SK-N-SH (cell line): Measurements from ENCODE around the gene SLC35G2. TPM values are rescaled to one million over a fixed set of nuclear protein-coding genes. Genes with fewer than 3 reads are reported as not detected.
A peak's percentile ranks its signal among the peaks of the same experiment; 100 is the strongest.

Experiments
- CTCF ChIA-PET: fragments of 300-600, 350-600 bp; formaldehyde crosslinking; extraction: SDS; loops from one replicate; lab custom pipeline; 2021; lab: Yijun Ruan, JAX
- POLR2A ChIA-PET: fragments of 350-600 bp; sonication (Branson Sonifier 250); formaldehyde crosslinking; extraction: SDS; loops from one replicate; lab custom pipeline; 2020; ENCODE audit warnings: antibody characterized with exemption, inconsistent platforms; lab: Yijun Ruan, JAX
- DNase-seq: peaks from one replicate; pipeline ENCODE4 v3.0.0; 2012
- H2AFZ ChIP-seq: fragments of 200-600 bp; sonication (generic); 2 replicates; pipeline ENCODE4 v1.8.1; 2016; ENCODE audit warnings: antibody characterized with exemption, mild to moderate bottlenecking, low read depth
- H3F3A ChIP-seq: fragments of 200-600 bp; sonication (generic); replicated peaks from 2 replicates; pipeline ENCODE3; 2016; ENCODE audit warnings: antibody characterized with exemption, mild to moderate bottlenecking; ENCODE audit not compliant: insufficient read depth
- H3K27ac ChIP-seq, 2 experiments: fragments of 200-500 bp in 1 of 2; fragments of 200-600 bp in 1 of 2; sonication (Bioruptor generic) in 1 of 2; sonication (generic), shearing (Covaris generic) in 1 of 2; 2 replicates each; pipeline versions ENCODE4 v1.5.1 to v1.6.1; 2014 to 2016; ENCODE audit warnings: low read depth in 2 of 2, inconsistent platforms in 1 of 2, low read length in 1 of 2, mild to moderate bottlenecking in 1 of 2, mixed read lengths in 1 of 2
- H3K27me3 ChIP-seq: fragments of 200-600 bp; sonication (generic), shearing (Covaris generic); 2 replicates; pipeline ENCODE4 v1.6.1; 2016; ENCODE audit warnings: mixed run types; ENCODE audit not compliant: insufficient read depth
- H3K36me3 ChIP-seq, 2 experiments: fragments of 200-500 bp in 1 of 2; fragments of 200-600 bp in 1 of 2; sonication (Bioruptor generic) in 1 of 2; sonication (generic) in 1 of 2; replicated peaks in 1 of 2; 2 replicates each; pipeline versions ENCODE3 to v1.5.1; 2014 to 2016; ENCODE audit warnings: low read length in 1 of 2, mild to moderate bottlenecking in 1 of 2; ENCODE audit not compliant: insufficient read depth in 2 of 2, control insufficient read depth in 1 of 2
- H3K4me1 ChIP-seq, 2 experiments: fragments of 200-500 bp in 1 of 2; fragments of 200-600 bp in 1 of 2; sonication (Bioruptor generic) in 1 of 2; sonication (generic), shearing (Covaris generic) in 1 of 2; 2 replicates each; pipeline versions ENCODE4 v1.5.1 to v1.6.1; 2014 to 2016; ENCODE audit warnings: low read depth in 1 of 2, low read length in 1 of 2, mixed run types in 1 of 2; ENCODE audit not compliant: insufficient read depth in 2 of 2, control insufficient read depth in 1 of 2
- H3K4me2 ChIP-seq: fragments of 200-600 bp; sonication (generic), shearing (Covaris generic); 2 replicates; pipeline ENCODE4 v1.6.1; 2017; ENCODE audit warnings: mixed run types
- H3K4me3 ChIP-seq, 2 experiments: fragments of 200-500 bp in 1 of 2; fragments of 200-600 bp in 1 of 2; sonication (Bioruptor generic) in 1 of 2; sonication (generic), shearing (Covaris generic) in 1 of 2; 2 replicates each; pipeline versions ENCODE4 v1.5.1 to v1.8.1; 2014 to 2016; ENCODE audit warnings: low read depth in 2 of 2, inconsistent platforms in 1 of 2, low read length in 1 of 2, mild to moderate bottlenecking in 1 of 2, mixed read lengths in 1 of 2, moderate library complexity in 1 of 2
- H3K79me2 ChIP-seq: fragments of 200-600 bp; sonication (generic); 2 replicates; pipeline ENCODE4 v1.8.1; 2017; ENCODE audit warnings: mild to moderate bottlenecking; ENCODE audit not compliant: insufficient read depth
- H3K9ac ChIP-seq: fragments of 200-600 bp; sonication (generic); 2 replicates; pipeline ENCODE4 v1.6.1; 2017; ENCODE audit warnings: mixed run types
- H3K9me2 ChIP-seq: fragments of 200-600 bp; sonication (generic); 2 replicates; pipeline ENCODE4 v1.6.1; 2017; ENCODE audit warnings: mixed run types
- H3K9me3 ChIP-seq: fragments of 200-600 bp; sonication (generic); 2 replicates; pipeline ENCODE4 v1.6.1; 2017; ENCODE audit warnings: mixed run types, mild to moderate bottlenecking, moderate library complexity
- H4K20me1 ChIP-seq: fragments of 200-600 bp; sonication (generic); 2 replicates; pipeline ENCODE4 v1.6.1; 2017; ENCODE audit warnings: mild to moderate bottlenecking, mixed run types; ENCODE audit not compliant: insufficient read depth
- CHD2 ChIP-seq: fragments of 150-350 bp; IDR thresholded peaks from 2 replicates; pipeline ENCODE4 v1.6.1; 2018; ENCODE audit warnings: low read length; ENCODE audit not compliant: partially characterized antibody
- ELF1 ChIP-seq: IDR thresholded peaks from 2 replicates; pipeline ENCODE4 v1.4.0; 2012
- EZH2phosphoT487 ChIP-seq: fragments of 200-600 bp; sonication (generic); IDR thresholded peaks from 2 replicates; pipeline ENCODE4 v1.6.1; 2017; ENCODE audit warnings: low read depth, mixed run types, mild to moderate bottlenecking, antibody characterized with exemption, moderate library complexity, borderline replicate concordance
- FOSL2 ChIP-seq: IDR thresholded peaks from 2 replicates; pipeline ENCODE4 v1.4.0; 2012; ENCODE audit warnings: low read depth, mild to moderate bottlenecking, moderate library complexity, borderline replicate concordance
- FOXJ3 ChIP-seq: sonication (generic); formaldehyde crosslinking; IDR thresholded peaks from 2 replicates; pipeline ENCODE4 v1.5.1; 2020; ENCODE audit warnings: mild to moderate bottlenecking, missing genetic modification reagents
- GABPA ChIP-seq: IDR thresholded peaks from 2 replicates; pipeline ENCODE4 v1.4.0; 2012; ENCODE audit warnings: low read depth, mild to moderate bottlenecking
- IRF3 ChIP-seq: fragments of 150-350 bp; IDR thresholded peaks from 2 replicates; pipeline ENCODE4 v1.6.1; 2016; ENCODE audit warnings: mild to moderate bottlenecking, low read depth, low read length
- MEF2A ChIP-seq: IDR thresholded peaks from 2 replicates; pipeline ENCODE4 v1.4.0; 2012; ENCODE audit warnings: low read depth, borderline replicate concordance
- MXI1 ChIP-seq: IDR thresholded peaks from 2 replicates; pipeline ENCODE4 v1.6.1; 2012; ENCODE audit warnings: mild to moderate bottlenecking, low read depth, low read length, improper control_type of control experiment
- PBX3 ChIP-seq: IDR thresholded peaks from 2 replicates; pipeline ENCODE4; 2012
- POLR2AphosphoS5 ChIP-seq: IDR thresholded peaks from 2 replicates; pipeline ENCODE4 v1.6.1; 2012; ENCODE audit warnings: low read depth, low read length
- RAD21 ChIP-seq: IDR thresholded peaks from 2 replicates; pipeline ENCODE4 v1.6.1; 2012; ENCODE audit warnings: mild to moderate bottlenecking, low read length
- RCOR1 ChIP-seq: fragments of 150-350 bp; IDR thresholded peaks from 2 replicates; pipeline ENCODE4 v1.6.1; 2017; ENCODE audit warnings: antibody characterized with exemption, low read length
- SIN3A ChIP-seq: IDR thresholded peaks from 2 replicates; pipeline ENCODE4 v1.6.1; 2012; ENCODE audit warnings: low read depth, mild to moderate bottlenecking, low read length, moderate library complexity, borderline replicate concordance
- SMC3 ChIP-seq: IDR thresholded peaks from 2 replicates; pipeline ENCODE4 v1.6.1; 2012; ENCODE audit warnings: low read depth, low read length, improper control_type of control experiment
- TCF12 ChIP-seq: IDR thresholded peaks from 2 replicates; pipeline ENCODE4 v1.4.0; 2012
- USF1 ChIP-seq: IDR thresholded peaks from 2 replicates; pipeline ENCODE4 v1.4.0; 2012; ENCODE audit warnings: low read depth, borderline replicate concordance
- YY1 ChIP-seq: IDR thresholded peaks from 2 replicates; pipeline ENCODE4 v1.4.0; 2012; ENCODE audit warnings: low read depth, mild to moderate bottlenecking
- ZBTB33 ChIP-seq: IDR thresholded peaks from 2 replicates; pipeline ENCODE4 v1.4.0; 2012; ENCODE audit warnings: low read depth, borderline replicate concordance
- WGBS: methylation state at CpG from one replicate; pipeline ENCODE4 v1.1.6; 2017; ENCODE audit warnings: low lambda C conversion rate; 5-methylcytosine and 5-hydroxymethylcytosine counted together
- polyA plus RNA-seq, 3 experiments: library from polyadenylated mRNA; depleted of rRNA; stranded (reverse); fragments of >200 nt; gene quantifications; 2 replicates each; pipeline ENCODE4 v1.2.3, GENCODE V29; 2012

SLC35G2 gene
- polyA plus RNA-seq, 1 of the 3 experiments (the other 2 are of a cell fraction), result 9.7 TPM

DNA sequence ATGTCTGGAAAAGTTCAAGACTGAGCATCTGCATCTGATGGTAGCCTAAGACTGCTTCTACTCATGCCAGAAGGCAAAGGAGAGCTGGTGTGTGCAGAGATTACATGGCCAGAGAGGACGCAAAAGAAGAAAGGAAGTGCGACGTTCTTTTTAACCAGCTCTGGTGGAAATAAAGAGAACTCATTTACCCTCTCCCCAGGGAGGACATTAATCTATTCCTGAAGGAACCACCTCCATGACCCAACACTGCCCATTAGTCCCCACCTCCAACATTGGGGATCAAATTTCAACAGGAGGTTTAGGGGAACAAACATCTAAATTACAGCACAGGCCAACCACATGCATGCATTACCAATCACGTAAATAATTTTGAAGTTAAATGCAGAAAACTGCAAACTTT lies 41.6 kb downstream of the SLC35G2 start:
- Histone ChIP-seq H3K27me3 (no peaks in the 10 kb centered on the region), H3F3A (peaks cover 14% of the 10 kb centered on the region), H3K4me1 (peaks cover 5 to 6% of the 10 kb centered on the region in 2 experiments; a peak in 3 of 4 replicates), H3K36me3 (peaks cover 3 to 8% of the 10 kb centered on the region in 2 experiments), H3K9ac (no peak overlapping the region), H3K9me2 (no peaks in the 10 kb centered on the region)
- ChIA-PET POLR2A (no interaction called here), CTCF (interaction anchor here (4.5 kb wide), 1 partner anchor 108 kb away, joined by 19 read pairs; the partner anchor contains the start of gene STAG1)
- no peak for TF ChIP-seq MEF2A
- no peak for TF ChIP-seq GABPA
- TF ChIP-seq RCOR1, result no peak
- TF ChIP-seq ELF1, result no peak
- no peak for TF ChIP-seq SIN3A
- TF ChIP-seq, all 33 proteins: peak for 0
- no peak for DNase-seq
- H3K4me2 ChIP-seq, result peak overlapping the region; percentile 76
- H3K4me3 ChIP-seq, result peak overlapping the region; percentile 71 to 84; a peak in 3 of 4 replicates
- WGBS, result 95% methylated on average over 4 of the region's 4 CpGs
- H3K27ac ChIP-seq, result no peak overlapping the region
- no peaks in the 10 kb centered on the region for H3K9me3 ChIP-seq
- H2AFZ ChIP-seq, result no peak overlapping the region; the same call in 1 of the 2 replicates
- peaks cover 60% of the 10 kb centered on the region for H3K79me2 ChIP-seq
- H4K20me1 ChIP-seq, result peaks cover 5% of the 10 kb centered on the region; the same call in 1 of the 2 replicates

GRCh38 chr3:136861890-136862616 lies 43.1 kb downstream of the SLC35G2 start, which contains the start of gene NCK1:
TSS of gene NCK1 (plus strand) at chr3:136862208. CDS start at chr3:136928002, 65,794 bp downstream.
- H3K9ac ChIP-seq, result peak within 1 kb of the TSS; percentile 75
- TF ChIP-seq RCOR1 (no peak), TCF12 (no peak), ZBTB33 (no peak), MXI1 (peak; percentile 88), RAD21 (no peak), YY1 (peak; percentile 55; the same call in 1 of the 2 replicates), EZH2phosphoT487 (no peak), CHD2 (peak; percentile 24), USF1 (0 out of 2 replicates have a peak, but pooled peaks have one; percentile 33), SMC3 (no peak), POLR2AphosphoS5 (peak; percentile 74), ELF1 (peak; percentile 43; the same call in 1 of the 2 replicates), PBX3 (peak; percentile 99), FOXJ3 (no peak), FOSL2 (no peak), IRF3 (peak; percentile 32; the same call in 1 of the 2 replicates)

More at GRCh38 chr3:136861890-136862616, 43.1 kb downstream of the SLC35G2 start, which contains the start of gene NCK1:
- Histone ChIP-seq H3K4me2 (peak within 1 kb of the TSS; percentile 92), H3K9me2 (no peaks in the 10 kb centered on the region), H3F3A (peaks cover 17% of the 10 kb centered on the region), H3K9me3 (no peaks in the 10 kb centered on the region), H3K4me1 (peaks cover 5 to 6% of the 10 kb centered on the region in 2 experiments; a peak in 3 of 4 replicates), H2AFZ (peak within 1 kb of the TSS; percentile 68), H4K20me1 (peaks cover 15% of the 10 kb centered on the region), H3K79me2 (peaks cover 73% of the 10 kb centered on the region), H3K27ac (peak within 1 kb of the TSS; percentile 83 to 90), H3K27me3 (no peaks in the 10 kb centered on the region), H3K4me3 (peak within 1 kb of the TSS; percentile 71 to 84), H3K36me3 (no peaks in the 10 kb centered on the region)
- DNase-seq, result peak; percentile 95
- ChIA-PET CTCF (interaction anchor here (0.7 to 4.5 kb wide), 9 partner anchors 10 to 471 kb away, joined by 3 to 19 read pairs (median 4); partner anchors contain the start of gene STAG1), POLR2A (interaction anchor here (0.6 to 1.7 kb wide), 6 partner anchors 43 to 666 kb away, joined by 3 to 21 read pairs (median 4); partner anchors contain the start of genes MSL2, SLC35G2 and STAG1)
- 1% methylated on average over 12 of the region's 67 CpGs for WGBS
